Mesendoderm (in vitro differentiated cells): Measurements from ENCODE around the gene RNF112.

Experiments used
- DNase-seq: peaks from one replicate; pipeline ENCODE4 v3.0.0; 2013
- H2AK5ac ChIP-seq: 2 replicates; pipeline ENCODE4 v1.6.1; 2013; ENCODE audit warnings: low read length, inconsistent platforms
- H2BK120ac ChIP-seq: 2 replicates; pipeline ENCODE4 v1.6.1; 2013; ENCODE audit warnings: low read depth, mild to moderate bottlenecking, low read length, moderate library complexity, mixed read lengths
- H2BK15ac ChIP-seq: replicated peaks from 2 replicates; pipeline ENCODE4 v1.6.1; 2013; ENCODE audit warnings: low read depth, mild to moderate bottlenecking, moderate library complexity
- H2BK5ac ChIP-seq: 2 replicates; pipeline ENCODE4 v1.6.1; 2013; ENCODE audit warnings: low read length, inconsistent platforms
- H3K18ac ChIP-seq: 2 replicates; pipeline ENCODE4 v1.6.1; 2013; ENCODE audit warnings: mild to moderate bottlenecking, low read length, mixed read lengths
- H3K23ac ChIP-seq: one replicate; pipeline ENCODE4 v1.6.1; 2013; ENCODE audit warnings: low read length
- H3K27ac ChIP-seq: 2 replicates; pipeline ENCODE4 v1.5.1; 2013; ENCODE audit warnings: low read depth, mild to moderate bottlenecking, inconsistent platforms, low read length, moderate library complexity
- H3K27me3 ChIP-seq: 2 replicates; pipeline ENCODE4 v1.6.1; 2013; ENCODE audit warnings: low read length, control low read depth, mild to moderate bottlenecking, inconsistent platforms; ENCODE audit not compliant: insufficient read depth, poor library complexity
- H3K36me3 ChIP-seq: 2 replicates; pipeline ENCODE4 v1.6.1; 2013; ENCODE audit warnings: low read length, inconsistent platforms; ENCODE audit not compliant: control insufficient read depth, insufficient read depth
- H3K4ac ChIP-seq: one replicate; pipeline ENCODE4 v1.6.1; 2013; ENCODE audit warnings: low read depth, mild to moderate bottlenecking, low read length, moderate library complexity
- H3K4me1 ChIP-seq: 2 replicates; pipeline ENCODE4 v1.6.1; 2013; ENCODE audit warnings: low read depth, low read length, inconsistent platforms; ENCODE audit not compliant: control insufficient read depth
- H3K4me2 ChIP-seq: 2 replicates; pipeline ENCODE4 v1.6.1; 2013; ENCODE audit warnings: low read length
- H3K4me3 ChIP-seq: 2 replicates; pipeline ENCODE4 v1.5.1; 2013; ENCODE audit warnings: mild to moderate bottlenecking, low read length
- H3K56ac ChIP-seq: one replicate; pipeline ENCODE4 v1.6.1; 2013; ENCODE audit warnings: low read length
- H3K79me1 ChIP-seq: 2 replicates; pipeline ENCODE4 v1.6.1; 2013; ENCODE audit warnings: low read length, inconsistent platforms
- H3K79me2 ChIP-seq: 2 replicates; pipeline ENCODE4 v1.6.1; 2013; ENCODE audit warnings: mild to moderate bottlenecking, low read length; ENCODE audit not compliant: control insufficient read depth, insufficient read depth
- H3K9ac ChIP-seq: 2 replicates; pipeline ENCODE4 v1.6.1; 2013; ENCODE audit warnings: low read length, inconsistent platforms
- H4K5ac ChIP-seq: one replicate; pipeline ENCODE4 v1.6.1; 2013; ENCODE audit warnings: low read length
- H4K8ac ChIP-seq: one replicate; pipeline ENCODE4 v1.6.1; 2013; ENCODE audit warnings: low read depth, mild to moderate bottlenecking, control low read depth, low read length, moderate library complexity
- WGBS: extraction: QIAGEN DNeasy Blood & Tissue Kit; methylation state at CpG from one replicate; pipeline ENCODE4 v1.1.7; 2013; ENCODE audit warnings: low lambda C conversion rate, missing lambda C conversion rate; ENCODE audit not compliant: insufficient coverage; ENCODE audit errors: extremely low coverage; 5-methylcytosine and 5-hydroxymethylcytosine counted together

The RNF112 gene

GRCh38 chr17:19368229-19368628, 42.8 kb upstream of the RNF112 start:
- Histone ChIP-seq H3K9ac (no peak overlapping the region), H4K8ac (no peak overlapping the region), H2BK5ac (no peak overlapping the region), H2BK120ac (no peak overlapping the region), H3K79me1 (no peaks in the 10 kb centered on the region), H3K56ac (no peak overlapping the region), H3K4me3 (no peak overlapping the region), H3K18ac (no peak overlapping the region), H3K27me3 (no peaks in the 10 kb centered on the region), H3K79me2 (no peaks in the 10 kb centered on the region), H3K4ac (no peak overlapping the region), H3K23ac (no peak overlapping the region), H3K36me3 (no peaks in the 10 kb centered on the region), H3K27ac (no peak overlapping the region), H2AK5ac (no peak overlapping the region), H3K4me1 (peaks cover 7% of the 10 kb centered on the region), H2BK15ac (no peak overlapping the region), H3K4me2 (no peak overlapping the region), H4K5ac (no peak overlapping the region)
- WGBS: no CpG with 5 or more reads among the region's 4 CpGs
- DNase-seq: no peak

DNA sequence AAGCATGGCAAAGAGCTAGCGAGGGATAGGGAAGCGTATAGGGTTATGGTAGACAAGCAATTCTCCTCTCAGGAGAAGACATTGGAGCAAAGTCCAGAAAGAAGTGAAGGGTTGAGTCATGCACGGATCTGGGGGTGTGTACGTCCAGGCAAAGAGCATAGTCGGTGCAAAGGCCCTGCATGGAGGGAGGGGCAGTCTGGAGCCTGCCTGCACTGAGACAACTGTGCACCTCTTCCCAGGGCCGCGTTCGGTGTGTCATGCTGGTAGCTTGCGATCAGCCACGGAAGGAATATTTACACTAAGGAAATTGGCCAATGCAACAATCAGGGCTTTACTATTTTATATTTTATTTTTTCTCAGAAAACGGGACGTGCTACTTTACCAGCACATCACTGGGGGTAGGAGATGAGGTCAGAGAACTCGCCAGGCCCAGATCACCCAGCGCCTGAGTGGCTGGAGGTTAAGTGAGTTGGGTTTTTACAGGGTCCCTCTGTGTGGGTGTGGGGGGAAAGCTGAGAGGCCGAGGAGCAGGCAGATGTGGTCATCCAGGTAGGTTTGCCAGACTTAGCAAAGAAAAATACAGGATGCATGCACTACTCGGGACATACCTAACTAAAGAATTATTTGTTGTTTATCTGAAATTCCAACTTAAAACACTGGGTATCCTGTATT, 41.8 kb upstream of the RNF112 start:
- no peak overlapping the region for H3K56ac ChIP-seq
- H3K4me3 ChIP-seq: no peak overlapping the region
- no peak overlapping the region for H3K23ac ChIP-seq
- no peaks in the 10 kb centered on the region for H3K79me1 ChIP-seq
- H2BK5ac ChIP-seq: no peak overlapping the region
- no peak overlapping the region for H3K18ac ChIP-seq
- H3K4ac ChIP-seq: no peak overlapping the region
- H2BK120ac ChIP-seq: no peak overlapping the region
- H3K27me3 ChIP-seq: no peaks in the 10 kb centered on the region
- DNase-seq: no peak
- no peaks in the 10 kb centered on the region for H3K36me3 ChIP-seq
- no peak overlapping the region for H4K5ac ChIP-seq
- H2AK5ac ChIP-seq: no peak overlapping the region
- H3K79me2 ChIP-seq: no peaks in the 10 kb centered on the region
- H2BK15ac ChIP-seq: no peak overlapping the region
- H3K4me2 ChIP-seq: no peak overlapping the region
- no CpG with 5 or more reads among the region's 16 CpGs for WGBS
- no peak overlapping the region for H3K27ac ChIP-seq
- no peaks in the 10 kb centered on the region for H3K4me1 ChIP-seq
- H3K9ac ChIP-seq: no peak overlapping the region
- H4K8ac ChIP-seq: no peak overlapping the region

GRCh38 chr17:19369846-19370492, 41.1 kb upstream of the RNF112 start:
- DNase-seq: no peak
- no peaks in the 10 kb centered on the region for H3K79me1 ChIP-seq
- H3K79me2 ChIP-seq: no peaks in the 10 kb centered on the region
- no CpG with 5 or more reads among the region's 12 CpGs for WGBS
- H3K36me3 ChIP-seq: no peaks in the 10 kb centered on the region
- H3K27ac ChIP-seq: no peak overlapping the region
- no peak overlapping the region for H2BK5ac ChIP-seq
- H3K4me2 ChIP-seq: no peak overlapping the region
- no peak overlapping the region for H2BK120ac ChIP-seq
- H3K4me3 ChIP-seq: no peak overlapping the region
- H3K27me3 ChIP-seq: no peaks in the 10 kb centered on the region
- no peak overlapping the region for H4K8ac ChIP-seq
- H2BK15ac ChIP-seq: no peak overlapping the region
- H3K18ac ChIP-seq: no peak overlapping the region
- H3K56ac ChIP-seq: no peak overlapping the region
- H4K5ac ChIP-seq: no peak overlapping the region
- H3K4ac ChIP-seq: no peak overlapping the region
- H2AK5ac ChIP-seq: no peak overlapping the region
- H3K4me1 ChIP-seq: no peaks in the 10 kb centered on the region
- H3K23ac ChIP-seq: no peak overlapping the region
- H3K9ac ChIP-seq: no peak overlapping the region

GRCh38 chr17:19370493-19370960, 40.5 kb upstream of the RNF112 start:
- WGBS: no CpG with 5 or more reads among the region's 7 CpGs
- Histone ChIP-seq H3K27me3 (no peaks in the 10 kb centered on the region), H3K79me1 (no peaks in the 10 kb centered on the region), H3K79me2 (no peaks in the 10 kb centered on the region), H2BK5ac (no peak overlapping the region), H4K8ac (no peak overlapping the region), H4K5ac (no peak overlapping the region), H3K27ac (no peak overlapping the region), H2AK5ac (no peak overlapping the region), H3K4me3 (no peak overlapping the region), H2BK15ac (no peak overlapping the region), H3K23ac (no peak overlapping the region), H3K4me1 (no peaks in the 10 kb centered on the region), H3K4me2 (no peak overlapping the region), H3K18ac (no peak overlapping the region), H3K56ac (peak overlapping the region; percentile 25), H3K4ac (no peak overlapping the region), H2BK120ac (no peak overlapping the region), H3K36me3 (no peaks in the 10 kb centered on the region), H3K9ac (no peak overlapping the region)
- DNase-seq: no peak

DNA sequence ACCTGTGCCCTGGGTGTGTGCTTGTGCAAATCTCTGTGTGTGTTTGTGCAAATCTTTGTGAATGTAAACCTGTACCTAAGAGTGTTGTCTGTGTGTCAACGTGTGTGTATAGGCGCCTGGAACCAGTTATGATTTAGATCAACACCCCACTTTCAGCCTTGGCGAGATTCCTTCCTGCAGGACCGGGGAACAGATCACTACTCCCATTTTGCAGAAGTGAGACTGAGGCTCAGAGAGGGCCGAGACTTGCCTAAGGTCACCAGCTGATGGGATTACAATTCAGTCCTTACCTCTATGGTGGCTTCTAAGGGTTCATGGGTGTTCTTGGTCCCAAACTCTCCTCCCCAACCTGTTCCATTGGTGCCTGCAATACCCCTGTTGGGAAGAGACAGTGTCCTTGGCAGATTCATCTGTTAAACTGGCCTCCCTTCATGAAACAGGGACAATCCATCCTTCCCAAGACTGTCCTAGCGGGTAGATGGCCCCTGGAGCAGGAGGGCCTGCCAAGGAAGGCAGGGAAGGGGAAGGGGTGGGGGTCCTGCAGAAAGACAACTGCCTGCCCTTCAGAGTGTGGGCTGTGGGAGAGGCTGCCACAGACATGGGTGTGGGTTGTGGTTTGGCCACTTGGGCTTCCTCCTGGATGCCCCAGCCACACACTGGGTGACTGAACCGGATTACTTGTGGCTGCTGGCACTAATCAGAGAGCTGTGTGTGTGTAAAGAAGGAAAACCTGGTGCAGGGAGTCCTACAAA, 39.6 kb upstream of the RNF112 start:
- Histone ChIP-seq H2AK5ac (no peak overlapping the region), H3K18ac (no peak overlapping the region), H4K5ac (no peak overlapping the region), H2BK120ac (no peak overlapping the region), H4K8ac (no peak overlapping the region), H3K4ac (no peak overlapping the region), H3K4me3 (no peak overlapping the region), H3K36me3 (no peaks in the 10 kb centered on the region), H3K79me2 (no peaks in the 10 kb centered on the region), H3K27me3 (no peaks in the 10 kb centered on the region), H3K4me2 (no peak overlapping the region), H2BK5ac (no peak overlapping the region), H2BK15ac (no peak overlapping the region), H3K23ac (no peak overlapping the region), H3K79me1 (peaks cover 4% of the 10 kb centered on the region), H3K4me1 (no peaks in the 10 kb centered on the region), H3K27ac (no peak overlapping the region), H3K56ac (peak overlapping the region; percentile 42), H3K9ac (no peak overlapping the region)
- no peak for DNase-seq
- WGBS: no CpG with 5 or more reads among the region's 7 CpGs
